H9 (cell line): ENCODE data around the gene CSAD. TPM values are rescaled to one million over a fixed set of nuclear protein-coding genes. Genes with fewer than 3 reads are reported as not detected.

Source experiments
- DNase-seq: peaks from one replicate; pipeline ENCODE4 v3.0.0-alpha.2; 2017
- H2AFZ ChIP-seq: one replicate; pipeline ENCODE4 v1.6.1; 2013; ENCODE audit warnings: mild to moderate bottlenecking, low read length, control low read depth, moderate library complexity
- H2AK5ac ChIP-seq: 2 replicates; pipeline ENCODE4 v1.6.1; 2013; ENCODE audit warnings: low read length, control low read depth, mixed read lengths; ENCODE audit not compliant: insufficient read length
- H2BK120ac ChIP-seq: one replicate; pipeline ENCODE4 v1.6.1; 2013; ENCODE audit warnings: low read depth, mild to moderate bottlenecking, low read length, control low read depth, inconsistent platforms; ENCODE audit not compliant: poor library complexity, severe bottlenecking
- H2BK12ac ChIP-seq: 2 replicates; pipeline ENCODE4 v1.6.1; 2013; ENCODE audit warnings: low read length, control low read depth, mixed read lengths, low read depth; ENCODE audit not compliant: insufficient read length
- H2BK15ac ChIP-seq: 2 replicates; pipeline ENCODE4 v1.6.1; 2013; ENCODE audit warnings: low read depth, low read length, control low read depth
- H2BK20ac ChIP-seq: one replicate; pipeline ENCODE4 v1.6.1; 2013; ENCODE audit warnings: low read depth, mild to moderate bottlenecking, low read length, control low read depth, inconsistent platforms; ENCODE audit not compliant: poor library complexity, severe bottlenecking
- H2BK5ac ChIP-seq: 2 replicates; pipeline ENCODE4 v1.6.1; 2013; ENCODE audit warnings: low read length, control low read depth, mixed read lengths; ENCODE audit not compliant: insufficient read length
- H3K14ac ChIP-seq: 2 replicates; pipeline ENCODE4 v1.6.1; 2013; ENCODE audit warnings: low read length, control low read depth; ENCODE audit not compliant: insufficient read depth
- H3K18ac ChIP-seq: 2 replicates; pipeline ENCODE4 v1.6.1; 2013; ENCODE audit warnings: low read depth, mild to moderate bottlenecking, mixed read lengths, low read length, control low read depth; ENCODE audit not compliant: insufficient read length
- H3K23ac ChIP-seq: 2 replicates; pipeline ENCODE4 v1.6.1; 2013; ENCODE audit warnings: low read length, control low read depth, mixed read lengths, low read depth; ENCODE audit not compliant: insufficient read length
- H3K23me2 ChIP-seq: 2 replicates; pipeline ENCODE4 v1.6.1; 2013; ENCODE audit warnings: low read depth, mild to moderate bottlenecking, mixed read lengths, low read length, control low read depth; ENCODE audit not compliant: insufficient read length, poor library complexity, severe bottlenecking
- H3K27ac ChIP-seq: 2 replicates; pipeline ENCODE4 v1.5.1; 2013; ENCODE audit warnings: low read length, control low read depth, mixed read lengths, low read depth; ENCODE audit not compliant: insufficient read length
- H3K27me3 ChIP-seq: 2 replicates; pipeline ENCODE4 v1.6.1; 2013; ENCODE audit warnings: low read length, control low read depth, inconsistent platforms; ENCODE audit not compliant: insufficient read depth
- H3K4ac ChIP-seq: 2 replicates; pipeline ENCODE4 v1.6.1; 2013; ENCODE audit warnings: low read depth, mild to moderate bottlenecking, control low read depth, inconsistent platforms, low read length, moderate library complexity
- H3K4me1 ChIP-seq: 2 replicates; pipeline ENCODE4 v1.6.1; 2013; ENCODE audit warnings: low read length, control low read depth, inconsistent platforms; ENCODE audit not compliant: insufficient read depth
- H3K4me2 ChIP-seq: 2 replicates; pipeline ENCODE4 v1.6.1; 2013; ENCODE audit warnings: low read length, control low read depth, mixed read lengths; ENCODE audit not compliant: insufficient read length, insufficient read depth
- H3K56ac ChIP-seq: 2 replicates; pipeline ENCODE4 v1.6.1; 2013; ENCODE audit warnings: low read depth, mild to moderate bottlenecking, mixed read lengths, low read length, control low read depth; ENCODE audit not compliant: insufficient read length
- H3K79me1 ChIP-seq: 2 replicates; pipeline ENCODE4 v1.6.1; 2013; ENCODE audit warnings: low read depth, mild to moderate bottlenecking, moderate library complexity, low read length, control low read depth, inconsistent platforms; ENCODE audit not compliant: insufficient read depth, poor library complexity, severe bottlenecking
- H3K79me2 ChIP-seq: 2 replicates; pipeline ENCODE4 v1.6.1; 2013; ENCODE audit warnings: low read length, control low read depth, inconsistent platforms; ENCODE audit not compliant: insufficient read depth
- H3K9ac ChIP-seq: 2 replicates; pipeline ENCODE4 v1.6.1; 2013; ENCODE audit warnings: low read length, control low read depth, mixed read lengths; ENCODE audit not compliant: insufficient read length; ENCODE audit errors: extremely low read depth
- H3K9me3 ChIP-seq: one replicate; pipeline ENCODE4 v1.6.1; 2013; ENCODE audit warnings: low read depth, low read length, inconsistent platforms; ENCODE audit not compliant: control insufficient read depth
- H3T11ph ChIP-seq: one replicate; pipeline ENCODE4 v1.6.1; 2013; ENCODE audit warnings: mild to moderate bottlenecking, low read length, control low read depth, inconsistent platforms
- H4K20me1 ChIP-seq: one replicate; pipeline ENCODE4 v1.6.1; 2013; ENCODE audit not compliant: control insufficient read depth, insufficient read length, insufficient read depth
- H4K5ac ChIP-seq: 2 replicates; pipeline ENCODE4 v1.6.1; 2013; ENCODE audit warnings: low read depth, mild to moderate bottlenecking, mixed read lengths, low read length, control low read depth; ENCODE audit not compliant: insufficient read length
- H4K8ac ChIP-seq: replicated peaks from 2 replicates; pipeline ENCODE4 v1.6.1; 2013; ENCODE audit warnings: low read length, control low read depth, mixed read lengths, low read depth; ENCODE audit not compliant: insufficient read length
- H4K91ac ChIP-seq: 2 replicates; pipeline ENCODE4 v1.6.1; 2013; ENCODE audit warnings: low read depth, mild to moderate bottlenecking, moderate library complexity, mixed read lengths, low read length, control low read depth; ENCODE audit not compliant: insufficient read length
- H3K27ac Mint-ChIP-seq, 3 experiments: 2 replicates in 2 of 3; 3 replicates in 1 of 3; pipeline ENCODE4 v1.8.0; 2020 to 2021; ENCODE audit warnings: mixed read lengths in 3 of 3, mild to moderate bottlenecking in 1 of 3, moderate library complexity in 1 of 3
- H3K27me3 Mint-ChIP-seq: 2 replicates; pipeline ENCODE4 v1.8.0; 2021; ENCODE audit warnings: low read depth, mild to moderate bottlenecking, moderate library complexity, mixed read lengths
- H3K36me3 Mint-ChIP-seq, 3 experiments: 2 replicates in 2 of 3; 3 replicates in 1 of 3; pipeline ENCODE4 v1.8.0; 2020 to 2021; ENCODE audit warnings: low read depth in 3 of 3, mixed read lengths in 3 of 3; ENCODE audit not compliant: insufficient read depth in 1 of 3
- H3K4me1 Mint-ChIP-seq, 2 experiments: 2 replicates each; pipeline ENCODE4 v1.8.0; 2020; ENCODE audit warnings: mixed read lengths in 2 of 2
- H3K4me3 Mint-ChIP-seq, 2 experiments: 2 replicates in 1 of 2; 3 replicates in 1 of 2; pipeline ENCODE4 v1.8.0; 2020 to 2021; ENCODE audit warnings: mild to moderate bottlenecking in 2 of 2, mixed read lengths in 2 of 2, moderate library complexity in 1 of 2
- H3K9me3 Mint-ChIP-seq, 2 experiments: 2 replicates in 1 of 2; 3 replicates in 1 of 2; pipeline ENCODE4 v1.8.0; 2020; ENCODE audit warnings: mild to moderate bottlenecking in 2 of 2, mixed read lengths in 2 of 2, moderate library complexity in 1 of 2
- CTCF ChIP-seq: fragments of 200-600 bp; sonication (generic); conservative IDR thresholded peaks from 3 replicates; pipeline ENCODE4 v1.8.0; 2021; ENCODE audit warnings: antibody characterized with exemption, mild to moderate bottlenecking
- WGBS: extraction: QIAGEN DNeasy Blood & Tissue Kit; methylation state at CpG from one replicate; pipeline ENCODE4 v1.1.7; 2013; ENCODE audit warnings: missing lambda C conversion rate, low lambda C conversion rate, mixed read lengths; ENCODE audit not compliant: insufficient read length; ENCODE audit errors: extremely low coverage; 5-methylcytosine and 5-hydroxymethylcytosine counted together
- total RNA-seq: library from RNA; stranded (reverse); gene quantifications from 2 replicates; pipeline ENCODE4 v1.2.1, GENCODE V29; 2021

The CSAD gene
- total RNA-seq, 1 experiment from 2014 or later: 7.4 TPM

- Mint-ChIP-seq H3K27ac (peak overlapping the region in 1 of 3 experiments; percentile 3; a peak in 2 of 7 replicates), H3K36me3 (peaks cover 8 to 17% (median 13%) of the 10 kb centered on the region in 3 experiments; a peak in 6 of 7 replicates), H3K9me3 (no peaks in the 10 kb centered on the region), H3K4me3 (peak overlapping the region in 1 of 2 experiments; percentile 16; a peak in 1 of 5 replicates), H3K4me1 (peaks cover 77 to 84% of the 10 kb centered on the region in 2 experiments), H3K27me3 (peaks cover 10% of the 10 kb centered on the region)
- no CpG with 5 or more reads among the region's 4 CpGs for WGBS
- no peak overlapping the region for H2BK15ac ChIP-seq
- H2BK12ac ChIP-seq: no peak overlapping the region
- H3K79me1 ChIP-seq: no peaks in the 10 kb centered on the region
- no peak for DNase-seq
- no peak overlapping the region for H3K4me2 ChIP-seq
- H4K91ac ChIP-seq: no peak overlapping the region
- no peak overlapping the region for H3K56ac ChIP-seq
- H3K27ac ChIP-seq: no peak overlapping the region
- H3K23ac ChIP-seq: no peak overlapping the region
- H2AK5ac ChIP-seq: no peak overlapping the region
- H4K8ac ChIP-seq: no peak overlapping the region
- H2BK20ac ChIP-seq: no peak overlapping the region
- H3K9ac ChIP-seq: no peak overlapping the region
- no peak for TF ChIP-seq CTCF
- no peak overlapping the region for H3T11ph ChIP-seq
- H3K4me1 ChIP-seq: peaks cover 28% of the 10 kb centered on the region; the same call in 1 of the 2 replicates
- no peaks in the 10 kb centered on the region for H4K20me1 ChIP-seq
- H3K4ac ChIP-seq: no peak overlapping the region
- H3K79me2 ChIP-seq: no peaks in the 10 kb centered on the region
- no peaks in the 10 kb centered on the region; the same call in 1 of the 2 replicates for H3K27me3 ChIP-seq
- peaks cover 10% of the 10 kb centered on the region for H3K23me2 ChIP-seq
- no peak overlapping the region for H2AFZ ChIP-seq
- no peak overlapping the region for H2BK120ac ChIP-seq
- no peaks in the 10 kb centered on the region for H3K9me3 ChIP-seq
- no peak overlapping the region for H4K5ac ChIP-seq
- no peak overlapping the region for H2BK5ac ChIP-seq
- no peak overlapping the region for H3K18ac ChIP-seq
- no peak overlapping the region for H3K14ac ChIP-seq
Measured at GRCh38 chr12:53226815-53227214, 46.1 kb upstream of the CSAD start.
